Measurements from ENCODE around the gene MAP3K14.
"Not testable (repeated sequence)": the region's sequence is repeated elsewhere in the genome, so short reads cannot be mapped to it uniquely, and the experiment has no call there.

MAP3K14 gene

DNA sequence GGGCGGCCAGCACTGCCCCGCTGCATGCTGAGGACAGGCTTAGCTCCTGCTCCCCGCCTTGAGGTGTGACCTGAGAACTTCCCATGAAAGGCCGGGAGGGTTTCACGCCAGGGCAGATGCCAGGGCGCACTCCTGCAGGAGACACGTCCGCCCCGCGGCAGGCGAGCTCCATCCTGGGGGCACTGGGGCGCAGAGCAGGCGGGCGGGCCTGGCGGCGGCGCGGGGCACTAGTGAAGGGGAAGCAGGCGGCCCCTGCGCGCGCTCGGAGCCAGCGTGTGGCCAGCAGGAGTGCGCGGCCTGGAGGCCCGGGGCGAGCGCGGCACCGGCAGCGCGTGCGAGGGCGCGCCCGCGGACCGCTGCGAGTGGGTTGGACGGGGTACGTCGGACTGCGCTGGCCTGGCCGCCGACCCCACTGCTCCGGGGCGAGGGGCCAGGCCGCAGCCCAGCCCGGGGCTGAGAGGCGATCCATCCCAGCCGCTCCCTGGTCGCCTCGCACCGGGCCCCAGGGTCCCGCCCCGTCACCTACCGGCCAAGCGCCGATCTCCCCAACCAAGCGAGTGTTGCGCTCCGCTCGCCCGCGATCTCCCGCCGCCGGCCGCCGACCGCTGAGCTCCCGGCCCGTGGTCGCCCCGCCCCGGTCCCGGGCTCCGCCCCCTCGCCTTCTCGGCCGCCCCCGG is at the start of gene MAP3K14:
Gene MAP3K14 (minus strand): TSS at position 587 of the 677 bp plus-strand sequence. CDS start 26,275 bp downstream, outside the sequence.
- peak; percentile 73 for DNase-seq

GRCh38 chr17:45366049-45366448 is 49.2 kb upstream of the MAP3K14 start:
- DNase-seq = no peak

DNA sequence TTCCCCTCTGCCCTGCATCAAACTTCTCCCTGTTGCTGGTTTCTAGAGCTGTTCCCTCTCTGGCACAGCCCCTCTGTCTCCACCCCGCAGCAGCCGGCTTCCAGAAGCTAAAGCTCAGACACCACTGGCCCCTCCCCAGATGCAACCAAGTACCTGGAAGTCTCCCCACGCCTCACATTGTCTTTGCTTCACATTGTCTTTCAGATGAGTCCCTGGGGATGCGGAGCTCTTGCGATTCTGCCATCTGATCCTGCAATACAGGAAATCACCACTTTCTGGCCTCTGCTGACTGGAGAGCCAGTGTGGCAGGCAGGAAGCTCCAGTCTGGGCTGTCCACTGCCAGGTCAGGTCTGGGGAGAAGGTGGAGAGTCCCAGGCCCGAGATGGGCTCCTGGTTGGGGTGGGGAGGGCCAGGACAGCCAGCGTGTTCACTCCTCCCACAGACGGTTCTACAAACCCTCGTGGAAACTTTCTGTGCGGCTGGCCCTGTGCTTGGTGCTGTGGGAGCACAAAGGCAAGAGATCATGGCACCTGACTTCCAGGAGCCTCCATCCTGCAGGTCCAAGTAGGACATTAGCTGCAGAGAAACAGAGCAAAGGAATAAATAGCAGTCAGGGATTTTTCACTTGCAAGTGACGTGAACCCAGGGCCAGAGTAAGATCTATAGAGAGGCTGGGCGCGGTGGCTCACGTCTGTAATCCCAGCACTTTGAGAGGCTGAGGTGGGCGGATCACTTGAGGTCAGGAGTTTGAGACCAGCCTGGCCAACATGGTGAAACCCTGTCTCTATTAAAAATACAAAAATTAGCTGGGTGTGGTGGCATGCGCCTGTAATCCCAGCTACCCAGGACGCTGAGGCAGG is 47.9 kb upstream of the MAP3K14 start:
- no peak for DNase-seq

GRCh38 chr17:45363498-45363897 is 46.7 kb upstream of the MAP3K14 start:
- DNase-seq = no peak

- no peak for DNase-seq
These were observed 45.2 kb upstream of the MAP3K14 start for GRCh38 chr17:45361976-45362375.

GRCh38 chr17:45361451-45361850 is 44.6 kb upstream of the MAP3K14 start:
- no peak for DNase-seq

- DNase-seq = no peak
These were observed 40.7 kb upstream of the MAP3K14 start for GRCh38 chr17:45357364-45357997.

DNA sequence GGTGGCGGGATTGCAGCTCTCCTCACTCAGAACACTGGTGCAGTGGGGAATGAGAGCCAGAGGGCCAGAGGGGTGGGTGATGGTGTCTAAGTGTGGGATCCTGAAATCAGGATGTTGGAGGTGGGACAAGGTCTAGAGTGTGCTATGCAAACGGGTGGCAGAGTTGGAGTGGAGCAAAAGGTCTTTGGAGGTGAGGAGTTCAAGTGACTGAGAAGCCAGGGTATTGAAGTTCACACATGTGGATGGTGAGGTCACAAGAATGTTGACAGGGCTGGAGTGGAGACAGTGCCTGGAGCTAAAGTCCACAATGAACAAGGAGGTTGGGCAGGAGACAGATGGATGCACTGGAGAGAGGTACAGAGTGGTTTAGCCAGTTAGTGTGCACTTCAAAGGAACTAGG is 38.3 kb upstream of the MAP3K14 start:
- DNase-seq = no peak

- peak; percentile 82 for DNase-seq
These were observed 36.2 kb upstream of the MAP3K14 start for GRCh38 chr17:45353043-45353442.

GRCh38 chr17:45351831-45352230 is 35.0 kb upstream of the MAP3K14 start:
- no peak for DNase-seq

GRCh38 chr17:45347444-45347843 is 30.6 kb upstream of the MAP3K14 start:
- no peak for DNase-seq

DNA sequence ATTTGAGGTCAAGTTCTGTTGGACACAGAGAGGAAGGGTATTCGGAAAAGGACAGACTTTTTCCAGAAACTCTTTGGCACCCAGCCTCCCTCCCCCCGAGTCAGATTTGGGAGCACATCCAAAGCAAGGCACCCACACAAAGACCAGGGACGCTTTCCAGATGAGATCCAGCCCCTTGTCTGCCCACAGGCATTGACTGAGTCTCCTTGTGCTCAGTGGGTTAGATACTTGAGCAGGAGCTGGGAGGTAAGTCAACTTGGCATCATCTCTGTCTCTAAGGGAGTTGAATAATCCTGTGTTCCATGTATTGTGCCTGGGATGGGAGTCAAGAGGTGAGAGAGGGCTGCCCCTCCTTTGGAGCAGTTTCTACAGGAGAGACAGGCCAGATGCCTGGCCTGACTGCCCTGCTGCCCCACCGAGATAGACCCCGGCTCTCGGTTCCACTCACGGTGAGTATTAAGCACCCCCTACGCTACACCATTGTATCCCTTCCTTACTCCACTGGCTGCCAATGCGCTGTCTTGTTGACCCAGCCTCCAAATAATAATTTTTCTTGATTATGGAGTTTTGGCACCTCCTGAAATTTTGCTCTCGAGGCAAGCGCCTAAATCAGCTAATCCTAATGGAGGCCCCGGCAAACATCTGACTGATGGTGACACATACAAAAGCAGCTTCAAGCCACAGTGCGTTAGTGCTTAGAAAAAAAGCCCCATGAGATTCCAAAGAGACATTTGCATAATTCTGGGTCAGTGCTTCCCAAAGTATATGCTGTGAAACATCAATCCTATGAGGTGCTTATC is 29.6 kb upstream of the MAP3K14 start:
- no peak for DNase-seq

DNA sequence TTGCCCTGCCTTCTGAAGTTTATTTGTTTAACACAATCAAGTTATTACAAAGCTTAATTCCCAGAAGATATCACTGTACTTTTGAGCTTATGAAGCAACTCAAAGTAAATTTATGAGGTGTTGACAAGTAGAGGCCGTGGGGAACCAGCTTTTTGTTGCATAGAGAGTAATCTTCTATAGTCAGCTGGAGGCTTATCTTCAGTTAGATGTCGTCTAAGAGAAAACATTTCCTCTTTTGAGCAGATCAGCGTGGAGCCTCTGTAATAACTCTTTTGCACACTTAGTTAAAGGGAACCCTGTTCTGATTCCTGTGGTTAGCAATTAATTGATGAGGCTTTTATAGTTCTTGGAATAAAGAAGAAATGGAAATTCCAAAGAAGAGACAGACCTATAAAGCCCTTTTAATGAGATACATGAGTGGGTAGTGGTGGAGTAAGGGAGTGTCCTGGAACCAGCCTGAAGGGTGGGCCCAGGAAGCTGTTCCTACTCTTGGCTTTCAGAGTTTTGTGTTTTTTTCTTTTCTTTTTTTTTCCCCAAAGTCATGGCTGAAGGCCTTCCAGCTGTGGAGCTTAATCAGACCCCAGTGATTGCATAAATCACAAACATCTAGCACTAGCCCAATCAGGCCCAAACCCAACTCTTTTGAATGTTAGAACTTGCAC is 28.9 kb upstream of the MAP3K14 start:
- DNase-seq = peak; percentile 97

DNA sequence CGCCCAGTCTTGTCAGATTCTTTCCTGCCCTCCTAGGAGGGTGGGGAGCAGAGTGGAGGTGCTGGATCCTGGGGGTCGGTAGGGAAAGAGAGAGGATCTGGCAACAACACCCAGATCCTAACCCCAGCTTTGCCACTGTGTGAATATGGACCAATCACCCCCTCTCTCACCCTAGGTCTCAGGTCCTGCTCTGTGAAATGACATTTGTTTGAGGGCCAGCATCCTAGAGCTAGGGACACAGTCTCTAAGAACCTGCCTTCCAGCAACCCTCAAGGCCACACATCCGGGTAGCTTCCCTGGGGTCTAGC is 28.4 kb upstream of the MAP3K14 start:
- no peak for DNase-seq

GRCh38 chr17:45343967-45344664 is 27.3 kb upstream of the MAP3K14 start:
- DNase-seq = not testable (repeated sequence)

DNA sequence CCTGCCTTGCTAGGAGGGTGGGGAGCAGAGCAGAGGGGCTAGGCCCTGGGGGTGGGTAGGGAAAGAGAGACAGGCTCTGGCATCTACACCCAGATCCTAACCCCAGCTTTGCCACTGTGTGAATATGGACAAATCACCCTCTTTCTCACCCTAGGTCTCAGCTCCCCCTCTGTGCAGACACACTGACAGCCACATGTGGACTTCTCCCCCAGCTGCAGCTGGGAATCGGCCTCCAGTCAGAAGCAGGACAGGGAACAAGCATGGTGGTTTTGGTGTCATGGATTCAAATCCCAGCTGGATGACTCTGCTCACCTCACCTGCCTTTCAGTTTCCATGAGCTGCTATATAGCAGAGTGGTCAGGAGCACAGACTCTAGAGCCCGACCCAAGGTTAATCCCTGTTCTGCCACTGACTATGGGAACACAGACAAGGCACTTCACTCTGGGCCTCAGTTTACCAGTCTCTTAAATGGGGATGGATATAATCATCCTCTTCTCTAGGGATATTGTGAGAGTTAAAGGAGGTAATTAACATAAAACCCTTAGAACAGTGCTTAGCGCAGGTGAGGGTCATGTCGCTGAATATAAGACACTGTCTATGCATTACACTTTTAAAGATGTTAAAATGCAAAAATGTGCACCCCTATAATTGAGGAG is 26.2 kb upstream of the MAP3K14 start:
- no peak for DNase-seq

DNA sequence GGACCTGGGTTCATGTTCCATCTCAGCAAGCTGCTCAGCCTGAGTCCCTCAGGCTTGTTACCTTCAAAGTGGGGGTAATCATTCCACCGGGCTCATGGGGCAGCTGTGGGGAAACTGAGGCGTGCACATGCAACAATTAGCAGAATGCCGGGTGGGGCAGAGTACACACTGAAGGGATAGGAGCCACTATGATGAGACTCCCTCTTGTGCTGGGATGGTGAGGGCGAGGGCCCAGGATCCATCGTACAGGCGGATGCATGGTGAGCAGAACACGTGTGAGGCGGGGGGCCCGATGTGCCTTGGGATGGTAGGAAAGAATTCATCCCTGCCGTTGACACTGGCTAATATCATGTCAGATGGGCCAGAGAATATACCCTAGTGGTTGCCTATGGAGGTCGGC is 25.5 kb upstream of the MAP3K14 start:
- no peak for DNase-seq

DNA sequence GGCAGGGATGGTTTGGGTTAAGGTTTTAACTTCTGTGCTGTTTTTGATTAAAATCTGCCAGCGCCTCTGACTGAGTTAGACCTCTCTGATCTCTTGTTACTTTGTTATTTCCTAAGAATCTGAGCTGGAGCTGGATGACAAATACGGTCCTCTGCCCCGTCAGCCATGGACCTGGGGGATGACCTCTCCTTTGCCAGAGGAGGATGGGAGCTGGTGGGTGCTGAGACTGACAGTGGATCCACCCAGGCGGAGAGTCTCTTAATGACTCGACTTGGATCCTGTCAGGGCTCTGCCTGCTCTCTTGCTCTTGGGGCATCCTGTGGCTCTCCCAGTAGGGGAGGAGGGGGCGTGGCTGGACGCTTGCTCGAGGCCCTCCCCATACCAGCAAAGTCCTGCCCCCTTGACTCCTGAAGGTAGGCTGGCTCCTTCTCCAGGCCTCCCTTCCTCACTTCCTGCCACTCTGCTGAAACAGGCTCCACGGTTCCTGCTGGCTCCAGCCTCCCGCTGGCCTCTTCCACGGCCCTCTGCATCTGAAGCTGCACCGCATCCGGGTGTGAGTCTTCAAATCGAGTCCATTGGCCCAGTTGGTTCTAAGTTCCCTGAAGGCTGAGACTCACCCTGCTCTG is 24.8 kb upstream of the MAP3K14 start:
- DNase-seq = no peak

DNA sequence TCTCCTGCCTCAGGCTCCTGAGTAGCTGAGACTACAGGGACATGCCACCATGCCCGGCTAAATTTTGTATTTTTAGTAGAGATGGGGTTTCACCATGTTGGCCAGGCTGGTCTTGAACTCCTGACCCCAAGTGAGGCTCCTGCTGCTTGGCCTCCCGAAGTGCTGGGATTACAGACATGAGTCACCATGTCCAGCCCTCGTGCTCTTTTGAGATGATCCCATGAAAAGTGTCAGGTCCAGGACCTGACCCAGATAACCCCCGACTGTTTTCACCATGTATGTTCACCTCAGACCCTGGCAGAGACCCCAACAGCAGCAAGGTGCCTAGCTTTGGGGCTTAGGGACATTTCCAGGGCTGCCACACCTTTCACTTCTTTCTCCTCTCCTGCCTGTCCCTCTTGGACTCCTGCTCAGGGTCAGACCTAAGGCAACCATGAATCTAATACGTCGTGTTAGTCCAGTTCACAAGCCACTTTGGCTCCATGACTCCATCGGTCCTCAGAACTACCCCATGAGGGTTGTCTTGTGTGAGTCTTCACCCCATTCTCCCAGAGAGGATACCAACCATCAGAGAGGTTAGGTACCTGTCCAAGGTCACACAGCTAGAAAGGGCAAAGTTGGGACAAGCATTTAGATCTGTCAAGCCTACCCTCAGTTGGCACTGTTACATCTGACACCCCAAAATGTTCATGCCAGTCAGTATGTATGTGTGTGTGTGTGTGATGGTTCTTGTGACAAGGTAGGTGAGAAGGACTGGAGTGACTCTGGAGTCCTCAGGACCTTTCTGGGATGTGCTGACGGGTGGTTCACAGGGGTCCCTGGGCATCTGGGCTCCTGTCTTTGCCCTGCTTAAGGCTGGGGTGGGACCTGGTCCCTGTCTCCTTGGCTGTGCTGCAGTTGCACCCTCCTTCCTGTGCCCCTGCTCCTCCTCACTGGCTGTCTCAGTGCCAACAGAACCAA is 23.1 kb upstream of the MAP3K14 start:
- no peak for DNase-seq
